Smooth muscle cell (in vitro differentiated cells): ENCODE measurements around the gene PLA2G2D. TPM values are rescaled to one million over a fixed set of nuclear protein-coding genes. Genes with fewer than 3 reads are reported as not detected.

ENCODE experiments used
- DNase-seq: peaks from one replicate; lab custom pipeline; 2025; ENCODE audit not compliant: unreplicated experiment; lab: John Stamatoyannopoulos, UW
- H2AFZ ChIP-seq: fragments of 200-600 bp; sonication (generic); 2 replicates; pipeline ENCODE4 v1.6.0; 2016; ENCODE audit warnings: antibody characterized with exemption, low read depth, mild to moderate bottlenecking
- H3F3A ChIP-seq: fragments of 200-600 bp; sonication (generic); 2 replicates; pipeline ENCODE4 v1.6.0; 2017; ENCODE audit warnings: antibody characterized with exemption, low read depth
- H3K27ac ChIP-seq: fragments of 200-600 bp; sonication (generic); 2 replicates; pipeline ENCODE4 v1.5.1; 2016; ENCODE audit warnings: low read depth, mild to moderate bottlenecking
- H3K27me3 ChIP-seq: fragments of 200-600 bp; sonication (generic); 2 replicates; pipeline ENCODE4 v1.6.1; 2016; ENCODE audit warnings: low read depth, mild to moderate bottlenecking
- H3K36me3 ChIP-seq: fragments of 200-600 bp; sonication (generic); 2 replicates; pipeline ENCODE4 v1.5.1; 2016; ENCODE audit warnings: low read depth
- H3K4me1 ChIP-seq: fragments of 200-600 bp; sonication (generic); 2 replicates; pipeline ENCODE4 v1.5.1; 2016; ENCODE audit warnings: low read depth
- H3K4me2 ChIP-seq: fragments of 200-600 bp; sonication (generic); 2 replicates; pipeline ENCODE4 v1.6.0; 2016; ENCODE audit warnings: mild to moderate bottlenecking
- H3K4me3 ChIP-seq: fragments of 200-600 bp; sonication (generic); 2 replicates; pipeline ENCODE4 v1.5.1; 2016; ENCODE audit warnings: mild to moderate bottlenecking
- H3K79me2 ChIP-seq: fragments of 200-600 bp; sonication (generic); 2 replicates; pipeline ENCODE4 v1.6.0; 2016; ENCODE audit warnings: low read depth, mild to moderate bottlenecking
- H3K9ac ChIP-seq: fragments of 200-600 bp; sonication (generic); 2 replicates; pipeline ENCODE4 v1.6.0; 2016; ENCODE audit warnings: low read depth
- H3K9me3 ChIP-seq: fragments of 200-600 bp; sonication (generic); replicated peaks from 2 replicates; pipeline ENCODE4 v1.5.1; 2016; ENCODE audit warnings: low read depth
- H4K20me1 ChIP-seq: fragments of 200-600 bp; sonication (generic); 2 replicates; pipeline ENCODE4 v1.6.0; 2016; ENCODE audit warnings: low read depth
- WGBS: methylation state at CpG from one replicate; pipeline ENCODE4 v1.1.7; 2016; ENCODE audit warnings: low lambda C conversion rate; 5-methylcytosine and 5-hydroxymethylcytosine counted together
- polyA plus RNA-seq: library from polyadenylated mRNA; unstranded; fragments of >200 nt; fragmentation: Nextera tagmentation; extraction: Ambion mirVana; gene quantifications from 2 replicates; pipeline ENCODE4 v1.2.1, GENCODE V29; 2016
- total RNA-seq: library from RNA; depleted of rRNA; stranded (reverse); fragments of >200 nt; gene quantifications from 2 replicates; pipeline ENCODE4 v1.2.3, GENCODE V29; 2014
- TF ChIP-seq, protein P1 (sequence below): fragments of 200-600 bp; sonication (generic); IDR thresholded peaks from 2 replicates; pipeline ENCODE4 v1.5.1; 2017; ENCODE audit warnings: borderline replicate concordance, mild to moderate bottlenecking, antibody characterized with exemption; ENCODE audit not compliant: insufficient read depth, poor library complexity, severe bottlenecking

PLA2G2D gene
- total and polyA plus RNA-seq, 2 experiments from 2014 or later = not detected

DNA sequence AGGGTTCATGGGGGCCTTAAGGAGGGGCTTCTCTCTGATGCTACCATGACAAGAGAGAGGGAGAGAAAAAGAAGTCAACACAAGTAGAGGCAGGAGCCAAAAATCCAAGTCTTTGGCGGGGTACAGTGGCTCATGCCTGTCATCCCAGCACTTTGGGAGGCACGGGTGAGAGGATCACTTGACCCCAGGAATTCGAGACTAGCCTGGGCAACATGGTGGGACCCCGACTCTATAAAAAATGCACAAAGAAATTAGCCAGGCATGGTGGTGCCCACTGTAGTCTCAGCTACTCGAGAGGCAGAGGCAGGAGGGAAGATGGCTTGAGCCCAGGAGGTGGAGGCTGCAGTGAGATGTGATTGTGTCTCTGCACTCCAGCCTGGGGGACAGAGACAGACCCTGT is 40.6 kb downstream of the PLA2G2D start:
- no peaks in the 10 kb centered on the region for H3K36me3 ChIP-seq
- H3K27ac ChIP-seq = no peak overlapping the region
- DNase-seq = no peak
- H3K79me2 ChIP-seq = no peaks in the 10 kb centered on the region
- TF ChIP-seq, protein P1, sequence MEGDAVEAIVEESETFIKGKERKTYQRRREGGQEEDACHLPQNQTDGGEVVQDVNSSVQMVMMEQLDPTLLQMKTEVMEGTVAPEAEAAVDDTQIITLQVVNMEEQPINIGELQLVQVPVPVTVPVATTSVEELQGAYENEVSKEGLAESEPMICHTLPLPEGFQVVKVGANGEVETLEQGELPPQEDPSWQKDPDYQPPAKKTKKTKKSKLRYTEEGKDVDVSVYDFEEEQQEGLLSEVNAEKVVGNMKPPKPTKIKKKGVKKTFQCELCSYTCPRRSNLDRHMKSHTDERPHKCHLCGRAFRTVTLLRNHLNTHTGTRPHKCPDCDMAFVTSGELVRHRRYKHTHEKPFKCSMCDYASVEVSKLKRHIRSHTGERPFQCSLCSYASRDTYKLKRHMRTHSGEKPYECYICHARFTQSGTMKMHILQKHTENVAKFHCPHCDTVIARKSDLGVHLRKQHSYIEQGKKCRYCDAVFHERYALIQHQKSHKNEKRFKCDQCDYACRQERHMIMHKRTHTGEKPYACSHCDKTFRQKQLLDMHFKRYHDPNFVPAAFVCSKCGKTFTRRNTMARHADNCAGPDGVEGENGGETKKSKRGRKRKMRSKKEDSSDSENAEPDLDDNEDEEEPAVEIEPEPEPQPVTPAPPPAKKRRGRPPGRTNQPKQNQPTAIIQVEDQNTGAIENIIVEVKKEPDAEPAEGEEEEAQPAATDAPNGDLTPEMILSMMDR = no peak
- no peak overlapping the region for H2AFZ ChIP-seq
- H3K9me3 ChIP-seq = no peaks in the 10 kb centered on the region
- no peaks in the 10 kb centered on the region for H3K27me3 ChIP-seq
- WGBS = 95% methylated on average over 5 of the region's 5 CpGs
- no peaks in the 10 kb centered on the region for H3F3A ChIP-seq
- no peak overlapping the region for H3K4me3 ChIP-seq
- H3K9ac ChIP-seq = no peak overlapping the region
- H3K4me1 ChIP-seq = no peaks in the 10 kb centered on the region
- no peak overlapping the region for H3K4me2 ChIP-seq
- no peaks in the 10 kb centered on the region for H4K20me1 ChIP-seq

DNA sequence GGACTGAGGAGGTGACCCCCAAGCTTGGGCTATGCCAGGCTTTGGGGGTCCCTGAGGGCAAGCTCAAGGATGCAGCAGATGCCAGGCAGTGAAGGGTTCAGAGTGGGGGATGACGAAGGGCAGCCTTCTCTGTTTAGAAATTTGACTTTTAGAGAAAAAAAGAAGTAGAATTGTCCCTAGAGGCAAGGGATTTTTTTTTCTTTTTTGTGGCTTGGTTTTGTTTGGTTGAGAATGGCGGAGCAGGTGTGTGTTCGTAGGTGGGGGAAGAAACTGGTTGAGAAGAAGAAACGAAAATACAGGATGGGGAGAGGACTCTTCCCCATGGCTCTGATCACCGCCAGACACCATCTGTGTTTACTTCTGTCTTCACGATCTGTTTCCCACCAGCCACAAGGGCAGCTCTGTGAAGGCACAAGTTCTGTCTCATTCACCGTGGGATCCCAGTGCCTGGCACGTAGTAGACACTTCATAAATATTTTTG is 41.1 kb downstream of the PLA2G2D start:
- TF ChIP-seq, protein P1 = no peak
- Histone ChIP-seq H3K36me3 (no peaks in the 10 kb centered on the region), H3K9me3 (no peaks in the 10 kb centered on the region), H2AFZ (no peak overlapping the region), H3K9ac (no peak overlapping the region), H3K4me3 (no peak overlapping the region), H3F3A (no peaks in the 10 kb centered on the region), H3K27ac (no peak overlapping the region), H3K27me3 (no peaks in the 10 kb centered on the region), H3K79me2 (no peaks in the 10 kb centered on the region), H3K4me1 (no peaks in the 10 kb centered on the region), H4K20me1 (no peaks in the 10 kb centered on the region), H3K4me2 (no peak overlapping the region)
- no peak for DNase-seq
- 66% methylated on average over 8 of the region's 8 CpGs for WGBS

DNA sequence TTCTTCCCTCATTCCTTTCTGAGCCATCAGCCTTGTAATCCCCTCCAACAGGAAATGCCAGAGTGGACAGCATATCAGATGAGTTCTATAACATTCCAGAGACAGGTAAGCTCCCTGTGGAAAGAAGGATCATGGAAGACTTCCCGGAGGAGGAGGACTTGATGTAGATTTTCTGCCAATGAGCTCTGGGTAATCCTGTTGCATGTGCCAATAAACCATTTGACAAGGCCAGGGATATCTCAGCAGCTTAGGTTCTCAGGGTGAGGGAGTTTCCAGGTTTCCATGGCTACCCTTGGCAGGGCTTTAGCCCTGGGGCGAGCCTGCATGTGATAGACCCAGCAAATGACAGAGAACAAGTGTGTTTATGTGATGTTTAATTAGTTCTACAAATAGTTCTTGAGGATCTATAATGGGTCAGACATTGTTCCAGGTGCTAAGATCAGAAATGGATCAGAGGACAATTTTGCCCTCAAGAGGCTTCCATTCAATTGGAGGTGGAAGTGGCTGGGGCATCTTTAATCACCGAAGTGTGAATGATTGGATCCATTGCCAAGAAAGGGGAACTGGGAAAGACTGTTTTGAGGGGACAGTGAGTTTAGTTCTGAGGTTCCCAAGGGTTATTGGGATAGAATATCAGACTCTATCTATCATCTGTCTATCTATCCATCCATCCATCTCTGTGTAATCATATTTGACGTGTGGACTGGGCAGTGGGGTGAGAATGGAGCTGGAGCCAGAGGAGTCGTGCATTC is 42.5 kb downstream of the PLA2G2D start:
- Histone ChIP-seq H3K36me3 (no peaks in the 10 kb centered on the region), H3K79me2 (no peaks in the 10 kb centered on the region)
- 98% methylated on average over 5 of the region's 5 CpGs for WGBS

More for the DNA sequence above, 42.5 kb downstream of the PLA2G2D start:
- Histone ChIP-seq H3K4me1 (no peaks in the 10 kb centered on the region), H3K9ac (no peak overlapping the region), H3F3A (no peaks in the 10 kb centered on the region), H3K9me3 (no peaks in the 10 kb centered on the region), H3K27ac (no peak overlapping the region), H3K4me2 (no peak overlapping the region), H4K20me1 (no peaks in the 10 kb centered on the region), H3K4me3 (no peak overlapping the region), H2AFZ (no peak overlapping the region), H3K27me3 (no peaks in the 10 kb centered on the region)
- no peak for DNase-seq
- TF ChIP-seq, protein P1 = no peak
